Gastrocnemius medialis (tissue), 4 donors: ENCODE data around the gene ATG9B.

Experiments
- POLR2A ChIP-seq, 2 donors: fragments of 450-650 bp; IDR thresholded peaks; one replicate each; pipeline ENCODE4 v1.6.1; 2017; ENCODE audit warnings: antibody characterized with exemption in 2 of 2, mild to moderate bottlenecking in 2 of 2, moderate library complexity in 2 of 2
- TF ChIP-seq, protein P1 (sequence below), 5 experiments: fragments of 450-650 bp in 3 of 5; fragments of 200-600 bp in 2 of 5; sonication (generic) in 2 of 5; IDR thresholded peaks in 4 of 5; conservative IDR thresholded peaks in 1 of 5; 1 replicate in 4 of 5; 2 replicates in 1 of 5; pipeline ENCODE4 v1.5.1; 2016 to 2019; ENCODE audit warnings: antibody characterized with exemption in 5 of 5, mild to moderate bottlenecking in 3 of 5, moderate library complexity in 3 of 5

GRCh38 chr7:151060416-151061212, 36.3 kb upstream of the ATG9B start:
- TF ChIP-seq, protein P1, sequence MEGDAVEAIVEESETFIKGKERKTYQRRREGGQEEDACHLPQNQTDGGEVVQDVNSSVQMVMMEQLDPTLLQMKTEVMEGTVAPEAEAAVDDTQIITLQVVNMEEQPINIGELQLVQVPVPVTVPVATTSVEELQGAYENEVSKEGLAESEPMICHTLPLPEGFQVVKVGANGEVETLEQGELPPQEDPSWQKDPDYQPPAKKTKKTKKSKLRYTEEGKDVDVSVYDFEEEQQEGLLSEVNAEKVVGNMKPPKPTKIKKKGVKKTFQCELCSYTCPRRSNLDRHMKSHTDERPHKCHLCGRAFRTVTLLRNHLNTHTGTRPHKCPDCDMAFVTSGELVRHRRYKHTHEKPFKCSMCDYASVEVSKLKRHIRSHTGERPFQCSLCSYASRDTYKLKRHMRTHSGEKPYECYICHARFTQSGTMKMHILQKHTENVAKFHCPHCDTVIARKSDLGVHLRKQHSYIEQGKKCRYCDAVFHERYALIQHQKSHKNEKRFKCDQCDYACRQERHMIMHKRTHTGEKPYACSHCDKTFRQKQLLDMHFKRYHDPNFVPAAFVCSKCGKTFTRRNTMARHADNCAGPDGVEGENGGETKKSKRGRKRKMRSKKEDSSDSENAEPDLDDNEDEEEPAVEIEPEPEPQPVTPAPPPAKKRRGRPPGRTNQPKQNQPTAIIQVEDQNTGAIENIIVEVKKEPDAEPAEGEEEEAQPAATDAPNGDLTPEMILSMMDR (IDR thresholded peaks at IDR 0.05 in 4 of 5, conservative IDR thresholded peaks at IDR 0.05 in 1 of 5): no peak
- TF ChIP-seq POLR2A (IDR thresholded peaks at IDR 0.05): no peak
